ENCODE data around the gene SMG1. TPM values are rescaled to one million over a fixed set of nuclear protein-coding genes. Genes with fewer than 3 reads are reported as not detected.
A peak's percentile ranks its signal among the peaks of the same experiment; 100 is the strongest.
"Not testable (repeated sequence)": the region's sequence is repeated elsewhere in the genome, so short reads cannot be mapped to it uniquely, and the experiment has no call there.

SMG1 gene
- total RNA-seq (10 to 100 TPM; 36.8 to 70.8 TPM), polyA plus RNA-seq (1 to 10 TPM; 5.3 to 7.7 TPM)

DNA sequence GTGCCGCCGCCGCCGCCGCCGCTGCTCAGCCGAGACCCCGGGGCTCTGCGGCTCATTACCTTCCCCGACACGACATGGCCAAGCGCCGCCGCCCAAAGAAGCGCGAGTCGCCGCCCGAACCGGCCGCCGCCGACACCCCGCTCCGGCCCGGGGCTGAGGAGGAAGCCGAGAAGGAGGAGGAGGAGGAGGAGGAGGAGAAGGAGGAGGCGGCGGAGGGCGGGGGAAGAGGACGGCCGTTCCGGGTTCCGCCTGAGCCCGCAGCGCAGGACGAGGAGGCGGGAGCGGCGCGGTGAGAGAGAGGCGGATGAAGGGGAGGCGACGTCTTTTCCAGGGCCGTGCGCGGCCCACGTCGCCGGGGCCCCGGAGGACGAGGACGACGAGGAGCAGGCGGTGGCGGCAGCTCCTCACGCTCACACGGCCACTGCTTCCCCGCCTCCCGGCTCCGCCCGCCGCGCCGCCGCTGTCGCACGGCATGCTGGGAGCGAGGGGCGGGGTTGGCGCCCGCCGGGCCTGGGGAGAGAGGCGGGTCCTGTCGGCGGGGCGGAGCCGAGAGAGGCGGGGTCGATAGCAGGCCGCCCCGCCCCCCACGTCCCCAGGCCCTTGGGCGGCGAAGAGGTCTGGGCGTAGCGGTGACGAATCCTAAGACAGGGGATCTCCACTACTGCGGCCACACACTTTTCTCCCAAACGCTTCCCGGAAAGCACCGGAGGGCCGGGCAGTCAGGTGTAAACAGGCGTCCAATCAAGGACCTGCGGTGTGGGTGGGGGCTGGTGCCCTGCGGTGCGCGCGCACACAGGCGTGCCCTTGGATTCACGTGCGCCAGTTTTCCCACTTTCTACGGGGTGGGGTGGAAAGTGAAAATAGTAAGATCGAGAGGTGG, at the start of gene SMG1:
SMG1 (minus strand) TSS at position 423 of the 880 bp plus-strand sequence; CDS start at position 56, 367 bp downstream.
- Histone ChIP-seq H3K4me3 (ENCODE audit: low read depth in 1 of 3, low read length in 3 of 3) (peak within 1 kb of the TSS; percentile 77 to 88 (median 79)), H3K9ac (ENCODE audit: low read depth in 1 of 2, low read length in 2 of 2) (peak within 1 kb of the TSS; percentile 50 to 85), H3K27ac (ENCODE audit: low read depth in 1 of 2, low read length in 2 of 2) (peak within 1 kb of the TSS; percentile 83 to 90)
- not testable (repeated sequence) for H3K27me3 ChIP-seq (ENCODE audit: control insufficient read depth in 4 of 4, insufficient read depth in 4 of 4, low read length in 3 of 4); H3K9me3 ChIP-seq (ENCODE audit: control insufficient read depth in 4 of 4, low read length in 3 of 4); H3K4me1 ChIP-seq (ENCODE audit: control insufficient read depth in 4 of 4, insufficient read depth in 4 of 4, low read length in 3 of 4); H3K36me3 ChIP-seq (ENCODE audit: control insufficient read depth in 4 of 4, insufficient read depth in 3 of 4, low read depth in 1 of 4, low read length in 3 of 4)
- under 1% methylated on average over 104 of the region's 104 CpGs for WGBS
- DNase-seq (ENCODE audit: low spot score), result peak; percentile 95
- TF ChIP-seq, protein P1, sequence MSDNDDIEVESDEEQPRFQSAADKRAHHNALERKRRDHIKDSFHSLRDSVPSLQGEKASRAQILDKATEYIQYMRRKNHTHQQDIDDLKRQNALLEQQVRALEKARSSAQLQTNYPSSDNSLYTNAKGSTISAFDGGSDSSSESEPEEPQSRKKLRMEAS (IDR thresholded peaks at IDR 0.05), result peak; percentile 82
- TF ChIP-seq RXRA (IDR thresholded peaks at IDR 0.05), result peak; percentile 22 to 42
- TF ChIP-seq, protein P2, sequence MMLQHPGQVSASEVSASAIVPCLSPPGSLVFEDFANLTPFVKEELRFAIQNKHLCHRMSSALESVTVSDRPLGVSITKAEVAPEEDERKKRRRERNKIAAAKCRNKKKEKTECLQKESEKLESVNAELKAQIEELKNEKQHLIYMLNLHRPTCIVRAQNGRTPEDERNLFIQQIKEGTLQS (IDR thresholded peaks at IDR 0.05), result peak; percentile 28
- peak; percentile 7 for TF ChIP-seq YY1 (IDR thresholded peaks at IDR 0.05)
- TF ChIP-seq SP1 (IDR thresholded peaks at IDR 0.05), result peak; percentile 80
- peak; percentile 11 to 38 for TF ChIP-seq HNF4A (conservative IDR thresholded peaks at IDR 0.05)
- TF ChIP-seq, protein P3, sequence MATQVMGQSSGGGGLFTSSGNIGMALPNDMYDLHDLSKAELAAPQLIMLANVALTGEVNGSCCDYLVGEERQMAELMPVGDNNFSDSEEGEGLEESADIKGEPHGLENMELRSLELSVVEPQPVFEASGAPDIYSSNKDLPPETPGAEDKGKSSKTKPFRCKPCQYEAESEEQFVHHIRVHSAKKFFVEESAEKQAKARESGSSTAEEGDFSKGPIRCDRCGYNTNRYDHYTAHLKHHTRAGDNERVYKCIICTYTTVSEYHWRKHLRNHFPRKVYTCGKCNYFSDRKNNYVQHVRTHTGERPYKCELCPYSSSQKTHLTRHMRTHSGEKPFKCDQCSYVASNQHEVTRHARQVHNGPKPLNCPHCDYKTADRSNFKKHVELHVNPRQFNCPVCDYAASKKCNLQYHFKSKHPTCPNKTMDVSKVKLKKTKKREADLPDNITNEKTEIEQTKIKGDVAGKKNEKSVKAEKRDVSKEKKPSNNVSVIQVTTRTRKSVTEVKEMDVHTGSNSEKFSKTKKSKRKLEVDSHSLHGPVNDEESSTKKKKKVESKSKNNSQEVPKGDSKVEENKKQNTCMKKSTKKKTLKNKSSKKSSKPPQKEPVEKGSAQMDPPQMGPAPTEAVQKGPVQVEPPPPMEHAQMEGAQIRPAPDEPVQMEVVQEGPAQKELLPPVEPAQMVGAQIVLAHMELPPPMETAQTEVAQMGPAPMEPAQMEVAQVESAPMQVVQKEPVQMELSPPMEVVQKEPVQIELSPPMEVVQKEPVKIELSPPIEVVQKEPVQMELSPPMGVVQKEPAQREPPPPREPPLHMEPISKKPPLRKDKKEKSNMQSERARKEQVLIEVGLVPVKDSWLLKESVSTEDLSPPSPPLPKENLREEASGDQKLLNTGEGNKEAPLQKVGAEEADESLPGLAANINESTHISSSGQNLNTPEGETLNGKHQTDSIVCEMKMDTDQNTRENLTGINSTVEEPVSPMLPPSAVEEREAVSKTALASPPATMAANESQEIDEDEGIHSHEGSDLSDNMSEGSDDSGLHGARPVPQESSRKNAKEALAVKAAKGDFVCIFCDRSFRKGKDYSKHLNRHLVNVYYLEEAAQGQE (IDR thresholded peaks at IDR 0.05), result peak; percentile 31
- TF ChIP-seq JUND (IDR thresholded peaks at IDR 0.05), result peak in 1 of 2 donors; percentile 11

DNA sequence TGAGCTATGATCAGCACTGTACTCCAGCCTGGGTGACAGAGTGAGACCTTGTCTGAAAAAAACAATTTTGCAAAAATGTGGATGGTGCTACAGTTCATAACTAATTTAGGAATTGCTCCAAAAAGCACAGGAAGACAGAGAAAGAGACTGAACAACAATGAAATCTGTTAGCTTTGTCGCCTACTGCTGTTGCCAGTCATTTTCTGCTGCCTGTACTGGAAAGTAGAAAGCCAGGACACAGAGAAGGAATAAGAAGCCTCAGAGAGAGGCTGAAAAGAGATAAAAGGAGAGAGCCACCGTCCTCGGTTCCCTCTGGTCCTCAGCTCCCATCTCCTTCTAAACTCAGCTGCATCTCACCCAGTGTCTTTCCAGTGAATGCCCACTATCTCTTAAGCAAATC, 48.9 kb upstream of the SMG1 start:
- no peak overlapping the region for H3K4me3 ChIP-seq (ENCODE audit: low read depth in 1 of 3, low read length in 3 of 3)
- DNase-seq (ENCODE audit: low spot score), result no peak
- no peaks in the 10 kb centered on the region for H3K9me3 ChIP-seq (ENCODE audit: control insufficient read depth in 4 of 4, low read length in 3 of 4)
- peaks cover 0 to 3% (median 0%) of the 10 kb centered on the region in 4 donors for H3K27me3 ChIP-seq (ENCODE audit: control insufficient read depth in 4 of 4, insufficient read depth in 4 of 4, low read length in 3 of 4)
- no peak for TF ChIP-seq HNF4G (IDR thresholded peaks at IDR 0.05)
- TF ChIP-seq FOXA2 (IDR thresholded peaks at IDR 0.05), result no peak
- TF ChIP-seq SP1 (IDR thresholded peaks at IDR 0.05), result no peak
- no peak for TF ChIP-seq JUND (IDR thresholded peaks at IDR 0.05)
- TF ChIP-seq, protein P2 (IDR thresholded peaks at IDR 0.05), result no peak
- TF ChIP-seq GABPA (IDR thresholded peaks at IDR 0.05 in 1 of 2, conservative IDR thresholded peaks at IDR 0.05 in 1 of 2), result no peak
- no peak for TF ChIP-seq RXRA (IDR thresholded peaks at IDR 0.05)
- TF ChIP-seq RAD21 (IDR thresholded peaks at IDR 0.05), result no peak
- peaks cover 0 to 2% (median 0%) of the 10 kb centered on the region in 4 donors for H3K36me3 ChIP-seq (ENCODE audit: control insufficient read depth in 4 of 4, insufficient read depth in 3 of 4, low read depth in 1 of 4, low read length in 3 of 4)
- H3K4me1 ChIP-seq (ENCODE audit: control insufficient read depth in 4 of 4, insufficient read depth in 4 of 4, low read length in 3 of 4), result no peaks in the 10 kb centered on the region
- no peak overlapping the region for H3K27ac ChIP-seq (ENCODE audit: low read depth in 1 of 2, low read length in 2 of 2)
- no peak overlapping the region for H3K9ac ChIP-seq (ENCODE audit: low read depth in 1 of 2, low read length in 2 of 2)
- WGBS, result 47% methylated on average over 3 of the region's 3 CpGs
